ENCODE measurements around the gene PSAT1. TPM values are rescaled to one million over a fixed set of nuclear protein-coding genes. Genes with fewer than 3 reads are reported as not detected.

PSAT1 gene
- total RNA-seq, 1 experiment from 2014 or later: 112 TPM

- no peaks in the 10 kb centered on the region for H3K27me3 Mint-ChIP-seq (ENCODE audit: insufficient read depth, unreplicated experiment)
- Histone ChIP-seq H3K27me3 (replicated peaks; ENCODE audit: control insufficient read depth, insufficient read depth, low read length) (no peaks in the 10 kb centered on the region), H3K4me3 (ENCODE audit: low read depth, low read length) (no peak overlapping the region), H3K4me1 (no peaks in the 10 kb centered on the region), H3K36me3 (ENCODE audit: control insufficient read depth, insufficient read depth, low read length) (no peaks in the 10 kb centered on the region), H3K9me3 (no peaks in the 10 kb centered on the region)
- no peak overlapping the region for H3K27ac Mint-ChIP-seq (ENCODE audit: unreplicated experiment)
- DNase-seq: no peak
- no peaks in the 10 kb centered on the region for H3K9me3 Mint-ChIP-seq (ENCODE audit: unreplicated experiment)
- ChIA-PET POLR2A (no interaction called here), CTCF (no interaction called here)
- H3K36me3 Mint-ChIP-seq (ENCODE audit: insufficient read depth, unreplicated experiment): peaks cover 12% of the 10 kb centered on the region
- intact Hi-C loops (cut with micrococcal nuclease; ENCODE audit: unreplicated experiment): loop anchor here (5.0 kb wide), 1 partner anchor 32 kb away; no protein-coding TSS in a partner anchor
- H3K4me3 Mint-ChIP-seq (ENCODE audit: unreplicated experiment): no peak overlapping the region
- BruUV-seq (replicated peaks): no TSS peak
- no peaks in the 10 kb centered on the region for H3K4me1 Mint-ChIP-seq (ENCODE audit: low read depth, unreplicated experiment)
- no peak for TF ChIP-seq CTCF (IDR thresholded peaks at IDR 0.05; ENCODE audit: insufficient read depth in 1 of 2, low read depth in 1 of 2, low read length in 1 of 2, severe bottlenecking in 1 of 2, unreplicated experiment in 1 of 2)
Measured at GRCh38 chr9:78294290-78295176, 2.4 kb upstream of the PSAT1 start.

GRCh38 chr9:78295177-78295575 is 1.7 kb upstream of the PSAT1 start:
- no peaks in the 10 kb centered on the region for H3K4me1 Mint-ChIP-seq (ENCODE audit: low read depth, unreplicated experiment)
- no peaks in the 10 kb centered on the region for H3K27me3 Mint-ChIP-seq (ENCODE audit: insufficient read depth, unreplicated experiment)
- BruUV-seq (replicated peaks): no TSS peak
- no peak overlapping the region for H3K27ac Mint-ChIP-seq (ENCODE audit: unreplicated experiment)
- intact Hi-C loops (cut with micrococcal nuclease; ENCODE audit: unreplicated experiment): loop anchor here (5.0 kb wide), 1 partner anchor 33 kb away; no protein-coding TSS in a partner anchor
- no peak for DNase-seq
- TF ChIP-seq CTCF (IDR thresholded peaks at IDR 0.05; ENCODE audit: insufficient read depth in 1 of 2, low read depth in 1 of 2, low read length in 1 of 2, severe bottlenecking in 1 of 2, unreplicated experiment in 1 of 2): no peak
- H3K4me3 Mint-ChIP-seq (ENCODE audit: unreplicated experiment): no peak overlapping the region
- no peak overlapping the region for H3K4me3 ChIP-seq (ENCODE audit: low read depth, low read length)
- peaks cover 17% of the 10 kb centered on the region for H3K36me3 Mint-ChIP-seq (ENCODE audit: insufficient read depth, unreplicated experiment)
- no peaks in the 10 kb centered on the region for H3K9me3 ChIP-seq
- no peaks in the 10 kb centered on the region for H3K36me3 ChIP-seq (ENCODE audit: control insufficient read depth, insufficient read depth, low read length)
- H3K27me3 ChIP-seq (replicated peaks; ENCODE audit: control insufficient read depth, insufficient read depth, low read length): no peaks in the 10 kb centered on the region
- H3K9me3 Mint-ChIP-seq (ENCODE audit: unreplicated experiment): no peaks in the 10 kb centered on the region
- ChIA-PET CTCF (no interaction called here), POLR2A (no interaction called here)
- no peaks in the 10 kb centered on the region for H3K4me1 ChIP-seq

GRCh38 chr9:78295731-78296130 is 1.2 kb upstream of the PSAT1 start:
- Histone ChIP-seq H3K27me3 (replicated peaks; ENCODE audit: control insufficient read depth, insufficient read depth, low read length) (no peaks in the 10 kb centered on the region), H3K4me1 (no peaks in the 10 kb centered on the region), H3K36me3 (ENCODE audit: control insufficient read depth, insufficient read depth, low read length) (no peaks in the 10 kb centered on the region), H3K9me3 (no peaks in the 10 kb centered on the region), H3K4me3 (ENCODE audit: low read depth, low read length) (peak overlapping the region; percentile 66)
- TF ChIP-seq CTCF (IDR thresholded peaks at IDR 0.05; ENCODE audit: insufficient read depth in 1 of 2, low read depth in 1 of 2, low read length in 1 of 2, severe bottlenecking in 1 of 2, unreplicated experiment in 1 of 2): no peak
- Mint-ChIP-seq H3K36me3 (ENCODE audit: insufficient read depth, unreplicated experiment) (peaks cover 20% of the 10 kb centered on the region), H3K9me3 (ENCODE audit: unreplicated experiment) (no peaks in the 10 kb centered on the region), H3K4me3 (ENCODE audit: unreplicated experiment) (peak overlapping the region; percentile 77), H3K4me1 (ENCODE audit: low read depth, unreplicated experiment) (no peaks in the 10 kb centered on the region), H3K27ac (ENCODE audit: unreplicated experiment) (peak overlapping the region; percentile 90), H3K27me3 (ENCODE audit: insufficient read depth, unreplicated experiment) (no peaks in the 10 kb centered on the region)
- intact Hi-C loops (cut with micrococcal nuclease; ENCODE audit: unreplicated experiment): loop anchor here (5.0 kb wide), 1 partner anchor 33 kb away; no protein-coding TSS in a partner anchor
- BruUV-seq (replicated peaks): no TSS peak
- ChIA-PET POLR2A (no interaction called here), CTCF (no interaction called here)
- DNase-seq: no peak

Measured in Caco-2 (cell line).